ENCODE results near the gene MCTP1. TPM values are rescaled to one million over a fixed set of nuclear protein-coding genes. Genes with fewer than 3 reads are reported as not detected.

Gene MCTP1
- total and polyA plus RNA-seq, 2 of the 13 experiments (the other 11 are each of a cell fraction or from before 2014, with no cell fraction given) = 0.15 to 0.48 TPM

DNA sequence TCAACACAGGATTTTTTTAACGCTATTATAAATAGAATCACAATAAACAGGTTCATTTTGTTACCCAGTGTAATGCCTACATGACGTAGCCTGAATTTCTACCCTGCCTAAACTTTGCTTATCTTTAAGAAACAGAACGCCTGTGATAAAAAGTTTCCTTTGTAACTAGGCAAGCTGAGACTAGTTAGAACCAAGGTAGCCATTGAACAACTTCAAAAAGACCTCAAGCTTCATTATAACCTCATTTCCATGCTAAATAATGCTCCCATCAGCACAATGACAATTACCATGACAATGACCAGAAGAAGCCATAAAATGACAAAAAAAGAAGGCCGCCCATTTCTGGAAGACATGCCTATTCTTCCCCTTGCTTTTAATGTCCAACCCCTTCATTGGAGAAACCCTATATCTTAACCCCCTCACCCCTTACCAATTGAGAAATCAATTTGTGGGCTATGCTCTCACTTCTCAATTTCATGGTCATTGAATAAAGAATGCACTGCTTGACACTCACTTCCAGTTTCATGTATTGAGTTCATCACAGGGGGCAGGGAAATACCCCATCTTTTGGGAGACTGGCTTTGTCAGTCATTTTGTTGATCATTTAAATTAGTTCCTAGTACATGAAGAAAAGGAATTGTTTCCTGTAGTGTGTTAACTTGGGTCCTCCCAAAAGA is 276.8 kb downstream of the MCTP1 start:
- FAIRE-seq (no peak), DNase-seq (ENCODE audit: low spot score) (no peak), ATAC-seq (no peak)
- no peak overlapping the region for H3K4me3 ChIP-seq (replicated peaks in 1 of 3; ENCODE audit: insufficient read depth in 1 of 3, low read depth in 2 of 3, low read length in 3 of 3)
- 33% methylated on average over 4 of the region's 4 CpGs for WGBS (ENCODE audit: low lambda C conversion rate)
- H3K9ac ChIP-seq (ENCODE audit: insufficient read depth, low read depth, low read length) = no peak overlapping the region
- intact Hi-C loops (cut with micrococcal nuclease; ENCODE audit: unreplicated experiment) (no loop called here), in situ Hi-C loops (cut with HindIII; ENCODE audit: extremely low pct_ligation_motif_present, low pct_unique_long_range_greater_than_20kb) (no loop called here)
- no peaks in the 10 kb centered on the region for H3K36me3 ChIP-seq (replicated peaks in 1 of 2; ENCODE audit: control insufficient read depth in 1 of 2, insufficient read depth in 2 of 2, low read length in 2 of 2)
- no TSS peak for BruUV-seq (replicated peaks)
- no peak overlapping the region for H3K4me2 ChIP-seq (ENCODE audit: low read depth, low read length)
- TF ChIP-seq, protein P1, sequence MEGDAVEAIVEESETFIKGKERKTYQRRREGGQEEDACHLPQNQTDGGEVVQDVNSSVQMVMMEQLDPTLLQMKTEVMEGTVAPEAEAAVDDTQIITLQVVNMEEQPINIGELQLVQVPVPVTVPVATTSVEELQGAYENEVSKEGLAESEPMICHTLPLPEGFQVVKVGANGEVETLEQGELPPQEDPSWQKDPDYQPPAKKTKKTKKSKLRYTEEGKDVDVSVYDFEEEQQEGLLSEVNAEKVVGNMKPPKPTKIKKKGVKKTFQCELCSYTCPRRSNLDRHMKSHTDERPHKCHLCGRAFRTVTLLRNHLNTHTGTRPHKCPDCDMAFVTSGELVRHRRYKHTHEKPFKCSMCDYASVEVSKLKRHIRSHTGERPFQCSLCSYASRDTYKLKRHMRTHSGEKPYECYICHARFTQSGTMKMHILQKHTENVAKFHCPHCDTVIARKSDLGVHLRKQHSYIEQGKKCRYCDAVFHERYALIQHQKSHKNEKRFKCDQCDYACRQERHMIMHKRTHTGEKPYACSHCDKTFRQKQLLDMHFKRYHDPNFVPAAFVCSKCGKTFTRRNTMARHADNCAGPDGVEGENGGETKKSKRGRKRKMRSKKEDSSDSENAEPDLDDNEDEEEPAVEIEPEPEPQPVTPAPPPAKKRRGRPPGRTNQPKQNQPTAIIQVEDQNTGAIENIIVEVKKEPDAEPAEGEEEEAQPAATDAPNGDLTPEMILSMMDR (CRISPR knock-in tag; IDR thresholded peaks at IDR 0.05) = no peak
- TF ChIP-seq NCOA1 (CRISPR knock-in tag; IDR thresholded peaks at IDR 0.05) = no peak
- TF ChIP-seq ZNF224 (CRISPR knock-in tag; IDR thresholded peaks at IDR 0.05) = no peak
- TF ChIP-seq FOSL2 (CRISPR knock-in tag; IDR thresholded peaks at IDR 0.05) = no peak
- TF ChIP-seq NFIB (CRISPR knock-in tag; IDR thresholded peaks at IDR 0.05; ENCODE audit: borderline replicate concordance) = no peak
- TF ChIP-seq, protein P2, sequence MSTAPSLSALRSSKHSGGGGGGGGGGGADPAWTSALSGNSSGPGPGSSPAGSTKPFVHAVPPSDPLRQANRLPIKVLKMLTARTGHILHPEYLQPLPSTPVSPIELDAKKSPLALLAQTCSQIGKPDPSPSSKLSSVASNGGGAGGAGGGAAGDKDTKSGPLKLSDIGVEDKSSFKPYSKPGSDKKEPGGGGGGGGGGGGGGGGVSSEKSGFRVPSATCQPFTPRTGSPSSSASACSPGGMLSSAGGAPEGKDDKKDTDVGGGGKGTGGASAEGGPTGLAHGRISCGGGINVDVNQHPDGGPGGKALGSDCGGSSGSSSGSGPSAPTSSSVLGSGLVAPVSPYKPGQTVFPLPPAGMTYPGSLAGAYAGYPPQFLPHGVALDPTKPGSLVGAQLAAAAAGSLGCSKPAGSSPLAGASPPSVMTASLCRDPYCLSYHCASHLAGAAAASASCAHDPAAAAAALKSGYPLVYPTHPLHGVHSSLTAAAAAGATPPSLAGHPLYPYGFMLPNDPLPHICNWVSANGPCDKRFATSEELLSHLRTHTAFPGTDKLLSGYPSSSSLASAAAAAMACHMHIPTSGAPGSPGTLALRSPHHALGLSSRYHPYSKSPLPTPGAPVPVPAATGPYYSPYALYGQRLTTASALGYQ (CRISPR knock-in tag; IDR thresholded peaks at IDR 0.05) = no peak
- no peak for TF ChIP-seq PHB2 (IDR thresholded peaks at IDR 0.05; ENCODE audit: partially characterized antibody)
- TF ChIP-seq ZNF777 (CRISPR knock-in tag; IDR thresholded peaks at IDR 0.05) = no peak
- TF ChIP-seq TBL1XR1 (IDR thresholded peaks at IDR 0.05; ENCODE audit: borderline replicate concordance, low read length, partially characterized antibody) = no peak
- no peak for TF ChIP-seq KAT7 (CRISPR knock-in tag; IDR thresholded peaks at IDR 0.05; ENCODE audit: borderline replicate concordance)
- TF ChIP-seq CAMTA2 (CRISPR knock-in tag; IDR thresholded peaks at IDR 0.05; ENCODE audit: borderline replicate concordance) = no peak
- no peak for TF ChIP-seq HIVEP1 (CRISPR knock-in tag; IDR thresholded peaks at IDR 0.05)
- TF ChIP-seq MTF2 (CRISPR knock-in tag; IDR thresholded peaks at IDR 0.05; ENCODE audit: borderline replicate concordance) = no peak
- TF ChIP-seq ZNF619 (CRISPR knock-in tag; IDR thresholded peaks at IDR 0.05) = no peak
- no peak for TF ChIP-seq KMT2A (CRISPR knock-in tag; IDR thresholded peaks at IDR 0.05)
- no peak for TF ChIP-seq ZNF75D (CRISPR knock-in tag; IDR thresholded peaks at IDR 0.05; ENCODE audit: borderline replicate concordance)
- TF ChIP-seq, protein P3, sequence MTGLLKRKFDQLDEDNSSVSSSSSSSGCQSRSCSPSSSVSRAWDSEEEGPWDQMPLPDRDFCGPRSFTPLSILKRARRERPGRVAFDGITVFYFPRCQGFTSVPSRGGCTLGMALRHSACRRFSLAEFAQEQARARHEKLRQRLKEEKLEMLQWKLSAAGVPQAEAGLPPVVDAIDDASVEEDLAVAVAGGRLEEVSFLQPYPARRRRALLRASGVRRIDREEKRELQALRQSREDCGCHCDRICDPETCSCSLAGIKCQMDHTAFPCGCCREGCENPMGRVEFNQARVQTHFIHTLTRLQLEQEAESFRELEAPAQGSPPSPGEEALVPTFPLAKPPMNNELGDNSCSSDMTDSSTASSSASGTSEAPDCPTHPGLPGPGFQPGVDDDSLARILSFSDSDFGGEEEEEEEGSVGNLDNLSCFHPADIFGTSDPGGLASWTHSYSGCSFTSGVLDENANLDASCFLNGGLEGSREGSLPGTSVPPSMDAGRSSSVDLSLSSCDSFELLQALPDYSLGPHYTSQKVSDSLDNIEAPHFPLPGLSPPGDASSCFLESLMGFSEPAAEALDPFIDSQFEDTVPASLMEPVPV (CRISPR knock-in tag; IDR thresholded peaks at IDR 0.05) = no peak
- TF ChIP-seq ELF3 (CRISPR knock-in tag; IDR thresholded peaks at IDR 0.05) = no peak
- peaks cover 16% of the 10 kb centered on the region for H3K9me3 ChIP-seq (ENCODE audit: low read length)
- H3K79me2 ChIP-seq (ENCODE audit: insufficient read depth, low read length) = no peaks in the 10 kb centered on the region
- no peaks in the 10 kb centered on the region for H3K4me1 ChIP-seq (ENCODE audit: insufficient read depth, low read length)
- no peak overlapping the region for H3K27ac ChIP-seq (ENCODE audit: extremely low read length, insufficient read depth, low read length)
- no peak overlapping the region for H2AFZ ChIP-seq (ENCODE audit: low read length)
- ChIA-PET CTCF (ENCODE audit: low intra/inter-chr PET ratio, low total read pairs) (no interaction called here), POLR2A (no interaction called here)
- H4K20me1 ChIP-seq (ENCODE audit: insufficient read depth, low read length) = no peaks in the 10 kb centered on the region
- no peaks in the 10 kb centered on the region; a peak in 1 of 5 replicates for H3K27me3 ChIP-seq (ENCODE audit: control insufficient read depth in 1 of 2, insufficient read depth in 2 of 2, low read length in 2 of 2)
